NCI-H1930 (cell line): Measurements from ENCODE around the gene VWA1.
"Not testable (repeated sequence)": the region's sequence is repeated elsewhere in the genome, so short reads cannot be mapped to it uniquely, and the experiment has no call there.

ENCODE experiments used
- DNase-seq, 2 experiments: peaks; one replicate each; lab custom pipeline; 2025; lab: John Stamatoyannopoulos, UW

The VWA1 gene

GRCh38 chr1:1402901-1403392 is 32.5 kb upstream of the VWA1 start:
- DNase-seq: not testable (repeated sequence)

- no peak for DNase-seq
Measured at GRCh38 chr1:1403653-1404052, 31.8 kb upstream of the VWA1 start.

GRCh38 chr1:1406101-1406820 is 29.2 kb upstream of the VWA1 start:
- no peak for DNase-seq

GRCh38 chr1:1406821-1407635 is 28.5 kb upstream of the VWA1 start, which contains the start of gene MRPL20:
TSS of gene MRPL20 (minus strand) at chr1:1407293. CDS start at chr1:1407217, 76 bp downstream.
- peak; percentile 81 to 93 for DNase-seq

- no peak for DNase-seq
Measured at GRCh38 chr1:1407636-1408318, 27.7 kb upstream of the VWA1 start.

- not testable (repeated sequence) for DNase-seq
Measured at GRCh38 chr1:1410238-1410637, 25.3 kb upstream of the VWA1 start.

- DNase-seq: no peak
Measured at GRCh38 chr1:1411626-1412025, 23.9 kb upstream of the VWA1 start.

- not testable (repeated sequence) for DNase-seq
Measured at GRCh38 chr1:1412311-1412902, 23.1 kb upstream of the VWA1 start.

DNA sequence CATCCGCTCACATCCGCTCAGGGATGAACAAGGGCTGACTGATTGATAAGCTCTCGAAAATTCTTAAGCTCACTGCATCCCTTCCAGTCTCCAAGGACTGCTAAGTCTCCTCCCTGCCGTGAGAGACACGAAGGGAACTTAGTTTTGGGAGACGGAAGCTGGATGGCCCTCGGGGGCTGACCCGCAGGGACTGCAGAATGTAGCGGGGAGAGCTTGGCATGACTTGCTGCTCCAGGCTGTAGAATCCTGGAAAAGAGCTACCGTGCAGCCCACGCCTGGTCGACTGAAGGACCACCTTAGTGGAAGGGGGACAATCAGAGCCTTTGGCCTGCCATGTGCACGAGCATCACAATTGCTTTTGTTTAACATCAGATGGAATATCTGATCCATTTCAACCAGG is 19.7 kb upstream of the VWA1 start:
- DNase-seq: no peak

DNA sequence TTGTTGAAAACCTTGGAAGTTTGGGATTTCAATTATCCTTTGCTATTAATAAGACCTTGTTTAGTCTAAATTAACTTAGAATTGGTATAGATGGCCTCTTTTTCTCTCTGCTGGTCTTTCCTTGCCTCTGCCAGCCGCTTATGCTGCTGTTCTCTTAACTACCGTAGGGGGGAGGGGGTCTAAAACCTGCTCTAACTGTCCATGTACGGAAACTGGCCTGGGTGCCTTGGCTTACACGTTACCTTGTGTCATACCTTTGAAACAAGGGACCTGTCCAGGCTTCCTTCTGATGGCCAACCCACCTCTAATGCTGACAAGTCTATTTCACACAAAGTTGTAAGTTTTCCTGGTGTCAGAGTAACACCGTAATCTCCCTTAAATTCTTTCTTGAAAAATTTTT is 18.1 kb upstream of the VWA1 start:
- DNase-seq: not testable (repeated sequence)

DNA sequence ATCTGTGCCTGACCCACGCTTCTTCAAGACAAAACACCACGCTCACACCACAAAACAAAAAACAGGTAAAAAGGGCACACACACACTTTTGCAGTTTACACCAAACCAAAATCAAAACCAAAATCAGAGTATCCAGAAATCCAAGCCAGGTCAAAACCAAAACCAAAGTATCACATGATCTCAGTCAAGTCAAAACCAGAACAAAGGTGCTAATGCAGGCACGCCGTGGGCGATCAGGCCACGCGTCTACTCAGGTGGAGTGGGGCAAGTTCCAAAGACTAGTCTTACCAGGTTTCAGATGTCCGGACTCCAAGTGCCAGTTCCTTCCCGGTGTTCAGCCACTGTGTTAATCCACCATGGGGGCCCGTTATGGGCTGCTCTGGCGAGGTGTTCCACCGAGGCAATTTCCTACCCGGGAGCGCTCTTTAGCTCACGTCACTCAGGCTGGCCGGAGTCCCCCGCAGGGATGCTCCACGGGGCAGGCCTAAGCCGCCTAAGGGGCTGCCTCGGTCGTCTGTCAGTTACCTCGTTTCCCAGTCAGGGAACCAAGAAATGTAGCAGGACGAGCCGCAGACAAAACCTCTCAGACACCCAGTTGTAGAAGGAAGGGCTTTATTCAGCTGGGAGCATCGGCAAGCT is 17.5 kb upstream of the VWA1 start:
- not testable (repeated sequence) for DNase-seq

DNA sequence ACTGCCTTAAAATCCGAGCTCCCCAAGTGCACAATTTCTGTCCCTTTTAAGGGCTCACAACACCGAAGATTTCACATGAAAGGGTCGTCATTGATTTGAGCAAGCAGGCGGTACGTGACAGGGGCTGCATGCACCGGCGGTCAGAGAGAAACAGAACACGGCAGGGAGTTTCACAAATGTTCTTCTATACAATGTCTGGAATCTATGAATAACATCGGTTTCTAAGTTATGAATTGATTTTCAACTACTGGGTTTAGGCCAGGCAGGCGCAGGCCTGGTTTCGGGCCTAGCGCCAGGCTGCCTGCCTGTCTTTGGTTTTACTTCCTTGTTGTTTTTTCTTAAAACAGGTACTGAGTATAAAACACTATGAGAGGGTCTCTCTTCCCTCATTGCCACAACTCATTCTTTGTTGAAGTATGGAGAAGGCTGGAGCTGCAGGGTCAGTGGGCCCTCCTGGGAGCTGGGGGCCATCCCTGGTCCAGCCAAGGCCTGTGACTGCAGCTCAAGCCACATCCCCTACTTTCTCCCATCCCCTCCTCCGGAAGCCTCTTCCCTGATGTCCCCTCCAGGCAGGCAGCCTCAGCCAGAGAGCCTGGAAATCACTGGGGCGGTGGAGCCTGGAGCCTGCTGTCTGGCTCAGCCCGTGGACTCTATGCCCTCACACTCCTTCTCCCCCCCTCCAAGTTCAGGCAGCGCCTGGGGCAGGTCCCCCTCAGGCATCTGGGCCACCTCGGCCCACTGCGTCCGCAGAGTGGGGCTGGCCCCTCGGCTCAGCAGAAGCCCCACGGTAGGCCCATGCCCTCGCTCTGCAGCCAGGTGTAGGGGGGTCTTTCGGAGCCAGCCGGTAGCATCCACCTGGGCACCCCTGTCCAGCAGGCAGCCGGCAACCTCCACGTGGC is 16.8 kb upstream of the VWA1 start:
- no peak for DNase-seq

GRCh38 chr1:1419363-1419812 is 16.1 kb upstream of the VWA1 start:
- DNase-seq: no peak

GRCh38 chr1:1419813-1420653 is 15.5 kb upstream of the VWA1 start:
- DNase-seq: no peak

DNA sequence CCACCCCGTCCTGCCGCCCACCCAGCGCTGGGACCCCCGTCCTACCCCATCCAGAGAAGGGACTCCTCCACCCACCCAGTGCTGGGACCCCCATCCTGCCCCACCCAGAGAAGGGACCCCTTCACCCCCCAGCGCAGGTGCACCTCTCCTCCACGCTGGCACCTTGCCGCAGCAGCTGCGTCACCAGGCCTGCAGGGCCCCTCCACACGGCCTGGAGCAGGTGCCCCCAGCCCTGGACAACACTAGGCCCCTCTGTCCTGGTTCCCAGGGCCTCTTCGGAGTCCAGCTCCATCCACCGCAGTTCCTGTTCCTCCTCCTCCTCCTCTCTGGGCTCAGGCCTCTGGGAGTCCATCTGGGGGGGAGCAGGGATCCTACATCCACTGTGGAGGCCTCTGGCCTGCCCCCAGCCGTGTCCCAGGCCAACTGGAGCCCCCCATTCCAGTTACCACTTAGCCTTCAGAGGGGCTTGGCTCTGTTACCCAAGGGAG is 14.8 kb upstream of the VWA1 start:
- DNase-seq: no peak

DNA sequence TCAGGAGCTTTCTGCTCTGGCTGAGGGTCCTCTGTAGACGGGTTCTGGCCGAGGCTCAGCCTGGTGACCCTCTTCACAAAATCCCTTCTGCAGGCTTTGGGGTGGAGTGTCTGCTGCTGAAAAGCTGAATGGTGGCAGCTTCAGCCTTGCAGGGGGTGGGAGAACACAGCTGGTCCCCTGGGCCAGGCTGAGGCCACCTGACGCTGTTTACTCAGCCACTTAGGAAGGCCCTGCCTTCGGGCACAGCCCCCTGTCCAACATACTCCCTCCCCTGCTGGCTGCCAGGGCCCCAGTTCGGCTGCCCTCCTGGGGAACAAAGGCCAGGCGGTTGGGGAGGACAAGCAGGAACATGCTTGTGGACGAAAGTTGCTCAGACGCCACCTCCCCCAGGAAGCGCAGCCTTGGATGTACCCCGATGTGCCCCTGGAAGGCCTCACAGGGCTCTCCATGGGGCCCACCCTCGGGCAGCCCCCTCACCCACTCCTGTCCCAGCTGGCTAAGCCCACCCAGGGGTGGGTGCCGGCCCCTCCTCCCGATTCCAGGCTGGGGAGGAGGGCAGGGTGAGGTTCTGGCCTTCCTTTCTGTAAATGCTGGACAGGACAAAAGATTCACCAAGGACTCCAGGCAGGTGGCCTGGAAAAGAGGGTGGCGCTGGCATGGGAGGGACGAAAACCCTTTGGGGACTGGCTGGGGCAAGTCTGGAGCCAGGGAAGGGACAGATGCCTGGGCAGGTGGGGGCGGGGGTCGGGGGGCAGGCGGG is 14.2 kb upstream of the VWA1 start, which contains the start of gene ANKRD65:
TSS of gene ANKRD65 (minus strand) at position 130 of the 760 bp plus-strand sequence. CDS start 271 bp downstream, outside the sequence.
- DNase-seq: no peak

DNA sequence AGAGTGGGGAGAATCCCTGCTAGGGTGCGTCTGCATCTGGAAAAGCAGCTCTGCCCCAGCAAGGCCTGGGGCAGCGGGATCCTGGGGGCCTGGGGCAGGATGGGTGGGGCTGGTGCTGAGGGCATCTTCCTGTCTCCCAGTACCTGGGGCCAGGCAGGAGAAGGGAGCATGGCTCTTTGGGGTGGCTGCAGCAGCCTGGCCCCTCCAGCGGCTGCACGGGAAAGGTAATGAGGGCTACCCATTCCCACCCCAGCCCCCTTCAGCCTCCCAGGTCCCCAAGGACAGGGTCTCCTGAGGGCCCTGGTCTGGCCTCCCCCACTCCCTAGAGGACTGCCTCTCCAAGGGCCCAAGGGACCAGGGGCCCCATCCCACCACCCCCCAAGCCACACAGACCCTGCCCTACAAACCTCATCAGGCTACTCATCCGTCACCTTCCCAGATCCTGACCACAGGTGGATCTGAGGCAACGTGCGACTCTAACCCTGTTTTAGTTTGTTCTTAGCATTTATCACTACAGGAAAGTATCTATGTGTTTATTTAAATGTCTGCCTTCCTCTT is 13.5 kb upstream of the VWA1 start:
- no peak for DNase-seq
